ENCODE measurements around the gene GATB. TPM values are rescaled to one million over a fixed set of nuclear protein-coding genes. Genes with fewer than 3 reads are reported as not detected.
A peak's percentile ranks its signal among the peaks of the same experiment; 100 is the strongest.

The GATB gene
- total and polyA plus RNA-seq, 4 donors: 19.2 to 29.2 (median 25.7) TPM

GRCh38 chr4:151688003-151688784, 72.6 kb downstream of the GATB start:
- Histone ChIP-seq H3K27ac (ENCODE audit: low read depth, low read length) (peak overlapping the region; percentile 55), H3K4me1 (ENCODE audit: control insufficient read depth, insufficient read depth, low read length) (peaks cover 47% of the 10 kb centered on the region), H3K36me3 (ENCODE audit: control insufficient read depth, insufficient read depth, low read length) (peaks cover 9% of the 10 kb centered on the region), H3K27me3 (ENCODE audit: control insufficient read depth, insufficient read depth, low read length) (no peaks in the 10 kb centered on the region), H3K4me3 (ENCODE audit: low read depth, low read length) (no peak overlapping the region), H3K9me3 (ENCODE audit: control insufficient read depth, insufficient read depth, low read length) (no peaks in the 10 kb centered on the region)
- DNase-seq (ENCODE audit: low read depth in 4 of 6, low spot score in 6 of 6): no peak
- WGBS (ENCODE audit: insufficient coverage): 43% methylated on average over 13 of the region's 14 CpGs

GRCh38 chr4:151687021-151687640, 73.7 kb downstream of the GATB start:
- no peaks in the 10 kb centered on the region for H3K9me3 ChIP-seq (ENCODE audit: control insufficient read depth, insufficient read depth, low read length)
- peaks cover 36% of the 10 kb centered on the region for H3K4me1 ChIP-seq (ENCODE audit: control insufficient read depth, insufficient read depth, low read length)
- H3K27me3 ChIP-seq (ENCODE audit: control insufficient read depth, insufficient read depth, low read length): no peaks in the 10 kb centered on the region
- 65% methylated on average over 7 of the region's 11 CpGs for WGBS (ENCODE audit: insufficient coverage)
- no peak for DNase-seq (ENCODE audit: low read depth in 4 of 6, low spot score in 6 of 6)
- H3K27ac ChIP-seq (ENCODE audit: low read depth, low read length): no peak overlapping the region
- no peak overlapping the region for H3K4me3 ChIP-seq (ENCODE audit: low read depth, low read length)
- H3K36me3 ChIP-seq (ENCODE audit: control insufficient read depth, insufficient read depth, low read length): peaks cover 10% of the 10 kb centered on the region

DNA sequence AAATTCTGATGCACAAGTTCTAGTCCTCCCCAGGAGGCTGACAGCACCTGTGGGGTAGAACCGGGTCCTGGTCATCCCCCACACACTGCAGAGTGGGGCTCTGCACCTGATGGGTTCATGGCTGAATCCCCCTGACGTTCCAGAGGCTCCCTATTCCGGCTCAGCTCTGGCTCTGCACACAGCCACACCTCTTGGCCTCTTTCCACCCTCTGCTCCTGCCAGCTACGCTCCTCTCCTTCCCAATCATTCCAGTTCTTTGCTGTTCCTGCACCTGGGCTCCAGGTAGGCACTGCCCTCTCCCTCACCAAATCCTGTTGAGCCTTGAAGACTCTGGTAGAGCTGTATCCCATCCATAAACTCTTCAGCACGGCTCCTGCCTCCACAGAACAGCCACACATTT, 75.5 kb downstream of the GATB start:
- 88% methylated on average over 5 of the region's 5 CpGs for WGBS (ENCODE audit: insufficient coverage)
- H3K27ac ChIP-seq (ENCODE audit: low read depth, low read length): no peak overlapping the region
- no peaks in the 10 kb centered on the region for H3K27me3 ChIP-seq (ENCODE audit: control insufficient read depth, insufficient read depth, low read length)
- H3K36me3 ChIP-seq (ENCODE audit: control insufficient read depth, insufficient read depth, low read length): peaks cover 10% of the 10 kb centered on the region
- no peak overlapping the region for H3K4me3 ChIP-seq (ENCODE audit: low read depth, low read length)
- DNase-seq (ENCODE audit: low read depth in 4 of 6, low spot score in 6 of 6): no peak
- peaks cover 24% of the 10 kb centered on the region for H3K4me1 ChIP-seq (ENCODE audit: control insufficient read depth, insufficient read depth, low read length)
- H3K9me3 ChIP-seq (ENCODE audit: control insufficient read depth, insufficient read depth, low read length): no peaks in the 10 kb centered on the region

GRCh38 chr4:151681085-151681484, 79.7 kb downstream of the GATB start:
- Histone ChIP-seq H3K36me3 (ENCODE audit: control insufficient read depth, insufficient read depth, low read length) (peaks cover 9% of the 10 kb centered on the region), H3K4me1 (ENCODE audit: control insufficient read depth, insufficient read depth, low read length) (peaks cover 7% of the 10 kb centered on the region), H3K9me3 (ENCODE audit: control insufficient read depth, insufficient read depth, low read length) (no peaks in the 10 kb centered on the region), H3K27me3 (ENCODE audit: control insufficient read depth, insufficient read depth, low read length) (no peaks in the 10 kb centered on the region), H3K27ac (ENCODE audit: low read depth, low read length) (no peak overlapping the region), H3K4me3 (ENCODE audit: low read depth, low read length) (no peak overlapping the region)
- DNase-seq (ENCODE audit: low read depth in 4 of 6, low spot score in 6 of 6): no peak
- 88% methylated on average over 2 of the region's 4 CpGs for WGBS (ENCODE audit: insufficient coverage)

DNA sequence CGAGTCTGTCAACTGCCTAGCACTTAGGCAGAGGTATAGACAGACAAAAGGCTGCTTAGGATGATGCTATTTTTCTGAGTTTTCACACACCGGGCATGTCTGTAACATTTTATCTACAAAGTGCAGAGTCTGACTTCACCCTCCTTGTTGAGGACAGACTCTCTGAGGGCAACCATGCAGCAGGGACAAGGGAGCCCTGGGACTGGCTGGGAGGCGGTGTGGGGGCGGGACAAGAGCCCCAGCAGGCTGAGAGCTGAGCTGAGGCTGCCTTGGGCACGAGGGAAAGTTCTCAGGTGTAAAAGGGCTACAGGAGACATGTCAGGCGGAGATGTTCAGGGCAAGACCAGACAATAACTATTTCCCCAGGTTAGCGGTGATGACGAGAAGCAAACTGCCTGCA, 81.6 kb downstream of the GATB start:
- no peaks in the 10 kb centered on the region for H3K27me3 ChIP-seq (ENCODE audit: control insufficient read depth, insufficient read depth, low read length)
- WGBS (ENCODE audit: insufficient coverage): 84% methylated on average over 4 of the region's 8 CpGs
- no peak overlapping the region for H3K4me3 ChIP-seq (ENCODE audit: low read depth, low read length)
- no peak overlapping the region for H3K27ac ChIP-seq (ENCODE audit: low read depth, low read length)
- no peak for DNase-seq (ENCODE audit: low read depth in 4 of 6, low spot score in 6 of 6)
- H3K9me3 ChIP-seq (ENCODE audit: control insufficient read depth, insufficient read depth, low read length): no peaks in the 10 kb centered on the region
- H3K36me3 ChIP-seq (ENCODE audit: control insufficient read depth, insufficient read depth, low read length): peaks cover 7% of the 10 kb centered on the region
- H3K4me1 ChIP-seq (ENCODE audit: control insufficient read depth, insufficient read depth, low read length): peaks cover 19% of the 10 kb centered on the region

DNA sequence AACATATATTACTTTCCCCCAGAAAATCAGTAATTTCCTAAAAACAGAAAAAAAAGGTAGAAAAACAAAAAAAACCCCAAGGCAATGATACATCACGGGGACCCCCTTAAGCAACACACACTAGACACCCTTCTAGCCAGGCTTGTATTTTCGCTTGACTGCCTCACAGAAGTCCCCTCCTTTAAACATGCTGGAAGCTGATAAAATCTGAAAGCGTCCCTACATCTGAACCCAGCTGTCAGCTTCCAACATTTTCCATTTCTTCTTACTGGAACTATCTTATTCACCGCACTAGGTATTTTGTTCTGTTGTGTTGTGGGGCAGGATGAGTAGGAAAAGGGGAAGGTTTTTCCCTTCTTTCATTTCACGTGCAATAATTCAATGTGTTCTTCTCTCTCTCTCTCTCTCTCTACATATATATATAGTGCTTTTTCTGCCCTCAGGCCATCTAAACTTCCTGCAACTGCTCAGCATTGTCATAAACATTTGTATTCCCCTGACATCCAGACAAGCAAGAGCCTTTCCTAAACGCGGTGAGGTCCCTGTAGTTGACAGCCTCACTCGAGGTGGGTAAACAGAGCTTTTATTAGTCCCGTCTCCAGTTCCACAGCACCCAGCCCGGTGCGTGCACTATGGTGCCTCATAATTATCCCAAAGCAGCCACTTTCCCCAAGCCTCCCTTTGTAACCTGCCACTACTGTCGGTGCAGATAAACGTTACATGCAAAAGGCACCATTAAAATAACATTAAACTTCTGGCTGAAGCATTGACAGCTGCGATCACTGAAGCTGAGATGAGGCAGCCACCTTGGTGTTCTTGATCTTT, 82.5 kb downstream of the GATB start:
- H3K9me3 ChIP-seq (ENCODE audit: control insufficient read depth, insufficient read depth, low read length): no peaks in the 10 kb centered on the region
- 45% methylated on average over 7 of the region's 14 CpGs for WGBS (ENCODE audit: insufficient coverage)
- H3K27me3 ChIP-seq (ENCODE audit: control insufficient read depth, insufficient read depth, low read length): peaks cover 2% of the 10 kb centered on the region
- H3K27ac ChIP-seq (ENCODE audit: low read depth, low read length): no peak overlapping the region
- peaks cover 27% of the 10 kb centered on the region for H3K4me1 ChIP-seq (ENCODE audit: control insufficient read depth, insufficient read depth, low read length)
- DNase-seq (ENCODE audit: low read depth in 4 of 6, low spot score in 6 of 6): peak in 1 of 6 donors; percentile 52
- H3K36me3 ChIP-seq (ENCODE audit: control insufficient read depth, insufficient read depth, low read length): peaks cover 5% of the 10 kb centered on the region
- no peak overlapping the region for H3K4me3 ChIP-seq (ENCODE audit: low read depth, low read length)

DNA sequence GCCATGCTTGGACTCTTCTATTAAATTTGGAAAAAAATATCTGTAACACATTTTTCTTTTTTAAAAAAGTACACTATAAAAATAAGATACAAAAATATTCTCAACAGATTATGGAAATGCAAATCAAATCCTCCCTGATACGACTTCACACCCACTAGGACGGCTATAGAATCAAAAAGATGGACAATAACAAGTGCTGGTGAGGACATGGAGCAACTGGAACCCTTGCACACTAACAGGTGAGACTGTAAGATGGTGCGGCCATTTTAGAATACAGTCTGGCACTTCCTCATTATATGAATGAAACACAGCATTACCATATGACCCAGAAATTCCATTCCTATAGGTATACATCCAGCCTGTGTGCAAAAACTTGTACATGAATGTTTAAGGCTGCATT, 83.6 kb downstream of the GATB start:
- Histone ChIP-seq H3K4me1 (ENCODE audit: control insufficient read depth, insufficient read depth, low read length) (peaks cover 31% of the 10 kb centered on the region), H3K4me3 (ENCODE audit: low read depth, low read length) (no peak overlapping the region), H3K27ac (ENCODE audit: low read depth, low read length) (no peak overlapping the region), H3K9me3 (ENCODE audit: control insufficient read depth, insufficient read depth, low read length) (no peaks in the 10 kb centered on the region), H3K36me3 (ENCODE audit: control insufficient read depth, insufficient read depth, low read length) (peaks cover 11% of the 10 kb centered on the region), H3K27me3 (ENCODE audit: control insufficient read depth, insufficient read depth, low read length) (peaks cover 2% of the 10 kb centered on the region)
- DNase-seq (ENCODE audit: low read depth in 4 of 6, low spot score in 6 of 6): no peak
- WGBS (ENCODE audit: insufficient coverage): no CpG with 5 or more reads among the region's 3 CpGs

DNA sequence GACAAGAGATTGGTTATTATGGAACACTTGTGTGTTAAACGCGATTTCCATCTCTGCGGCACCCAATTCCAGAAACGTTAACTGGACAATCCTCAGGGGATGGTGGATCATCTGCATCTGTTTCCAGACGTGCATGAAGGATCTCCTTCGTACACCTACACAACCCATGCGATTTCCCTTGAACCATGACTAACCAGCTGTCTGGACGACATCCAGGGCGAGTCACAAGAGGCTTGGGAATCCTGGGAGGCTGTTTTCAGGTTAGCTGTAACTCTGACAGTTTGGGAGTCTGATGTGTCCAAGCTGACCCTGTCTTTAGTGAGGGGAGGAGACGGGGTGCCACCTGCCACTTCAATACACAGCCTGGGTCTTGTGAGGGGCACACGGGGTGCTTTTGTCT, 84.5 kb downstream of the GATB start:
- Histone ChIP-seq H3K27me3 (ENCODE audit: control insufficient read depth, insufficient read depth, low read length) (peaks cover 2% of the 10 kb centered on the region), H3K9me3 (ENCODE audit: control insufficient read depth, insufficient read depth, low read length) (no peaks in the 10 kb centered on the region), H3K27ac (ENCODE audit: low read depth, low read length) (no peak overlapping the region), H3K36me3 (ENCODE audit: control insufficient read depth, insufficient read depth, low read length) (peaks cover 11% of the 10 kb centered on the region), H3K4me3 (ENCODE audit: low read depth, low read length) (no peak overlapping the region), H3K4me1 (ENCODE audit: control insufficient read depth, insufficient read depth, low read length) (peaks cover 31% of the 10 kb centered on the region)
- 74% methylated on average over 4 of the region's 11 CpGs for whole genome bisulfite sequencing (ENCODE audit: insufficient coverage)
- DNase-seq (ENCODE audit: low read depth in 4 of 6, low spot score in 6 of 6): no peak

GRCh38 chr4:151675411-151675971, 85.3 kb downstream of the GATB start:
- Histone ChIP-seq H3K27ac (ENCODE audit: low read depth, low read length) (peak overlapping the region; percentile 65), H3K4me3 (ENCODE audit: low read depth, low read length) (no peak overlapping the region), H3K36me3 (ENCODE audit: control insufficient read depth, insufficient read depth, low read length) (peaks cover 11% of the 10 kb centered on the region), H3K4me1 (ENCODE audit: control insufficient read depth, insufficient read depth, low read length) (peaks cover 31% of the 10 kb centered on the region), H3K27me3 (ENCODE audit: control insufficient read depth, insufficient read depth, low read length) (peaks cover 2% of the 10 kb centered on the region), H3K9me3 (ENCODE audit: control insufficient read depth, insufficient read depth, low read length) (no peaks in the 10 kb centered on the region)
- 40% methylated on average over 7 of the region's 9 CpGs for WGBS (ENCODE audit: insufficient coverage)
- DNase-seq (ENCODE audit: low read depth in 4 of 6, low spot score in 6 of 6): peak in 4 of 6 donors; percentile 32 to 76 (median 54)
